ENCODE results near the gene HOXA7.

HOXA7 gene

GRCh38 chr7:27159266-27160144, 3.0 kb upstream of the HOXA7 start:
- no peak for DNase-seq (ENCODE audit: low spot score)

DNA sequence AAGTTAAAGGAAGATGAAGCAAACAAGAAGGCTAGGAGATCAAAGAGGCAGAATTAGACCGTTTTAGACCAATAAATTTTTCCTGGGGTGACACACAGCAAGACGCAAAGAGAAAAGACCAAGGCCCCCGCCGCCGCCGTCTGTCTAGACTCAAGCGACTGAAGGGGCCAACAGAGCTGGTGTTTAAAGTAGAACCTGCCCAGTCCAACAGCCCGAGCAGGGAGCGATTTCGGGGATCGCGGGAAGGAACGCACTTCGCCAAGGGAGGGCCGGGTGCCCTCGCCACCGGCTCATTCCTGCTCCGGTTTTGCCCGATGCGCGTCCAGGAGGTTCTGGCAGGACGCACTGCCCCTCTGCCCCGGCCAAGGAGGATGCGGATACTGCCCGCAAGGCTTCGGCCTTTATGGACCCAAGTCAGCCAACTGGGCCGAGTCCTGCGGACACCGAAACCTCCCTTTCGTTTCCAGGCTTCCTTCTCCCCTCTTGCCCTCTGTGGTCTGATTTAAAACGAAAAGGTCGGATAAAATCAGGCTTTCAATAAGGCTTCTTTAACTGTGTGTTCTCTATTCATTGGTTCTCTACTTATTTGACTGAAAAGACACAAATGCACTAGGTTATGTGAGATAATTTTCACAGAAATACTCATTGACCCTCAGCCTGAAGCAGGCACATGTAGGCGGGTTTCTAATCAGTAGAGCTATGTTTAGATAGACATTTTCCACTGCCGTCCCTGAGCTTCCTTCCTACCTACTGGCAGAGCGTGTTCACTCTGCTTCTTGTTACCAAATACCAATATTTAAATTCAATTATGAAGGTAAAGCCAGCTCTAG, 2.2 kb upstream of the HOXA7 start:
- no peak for DNase-seq (ENCODE audit: low spot score)

GRCh38 chr7:27157702-27158431, 1.4 kb upstream of the HOXA7 start:
- DNase-seq (ENCODE audit: low spot score) = no peak

- DNase-seq (ENCODE audit: low spot score) = no peak
Measured at GRCh38 chr7:27156916-27157701, 634 bp upstream of the HOXA7 start.

DNA sequence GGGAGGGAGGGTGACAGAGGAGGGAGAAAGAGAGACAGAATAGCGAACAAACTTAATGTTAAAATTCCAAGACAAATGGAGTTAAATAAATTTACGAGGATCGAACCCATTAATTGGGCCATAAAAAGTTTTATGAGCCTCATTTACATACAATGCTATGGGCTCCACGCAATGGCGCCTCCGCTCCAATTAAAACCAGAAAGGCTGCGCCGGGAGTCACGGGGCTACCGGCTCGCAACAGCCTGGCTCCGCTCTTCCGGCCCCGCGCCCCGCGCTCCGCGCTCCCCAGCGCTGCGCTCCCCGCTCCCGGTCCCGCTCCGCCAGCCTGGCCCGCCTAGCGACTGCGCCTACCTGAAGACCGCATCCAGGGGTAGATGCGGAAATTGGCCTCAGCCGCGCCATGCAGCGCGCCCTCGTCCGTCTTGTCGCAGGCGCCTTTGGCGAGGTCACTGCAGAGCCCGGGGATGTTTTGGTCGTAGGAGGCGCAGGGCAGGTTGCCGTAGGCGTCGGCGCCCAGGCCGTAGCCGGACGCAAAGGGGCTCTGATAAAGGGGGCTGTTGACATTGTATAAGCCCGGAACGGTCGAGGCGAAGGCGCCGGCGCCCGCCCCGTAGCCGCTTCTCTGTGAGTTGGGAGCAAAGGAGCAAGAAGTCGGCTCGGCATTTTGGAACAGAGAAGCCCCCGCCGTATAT, 513 bp downstream of the HOXA7 start:
- no peak for DNase-seq (ENCODE audit: low spot score)

- no peak for DNase-seq (ENCODE audit: low spot score)
Measured at GRCh38 chr7:27154901-27155815, 1.3 kb downstream of the HOXA7 start.

DNA sequence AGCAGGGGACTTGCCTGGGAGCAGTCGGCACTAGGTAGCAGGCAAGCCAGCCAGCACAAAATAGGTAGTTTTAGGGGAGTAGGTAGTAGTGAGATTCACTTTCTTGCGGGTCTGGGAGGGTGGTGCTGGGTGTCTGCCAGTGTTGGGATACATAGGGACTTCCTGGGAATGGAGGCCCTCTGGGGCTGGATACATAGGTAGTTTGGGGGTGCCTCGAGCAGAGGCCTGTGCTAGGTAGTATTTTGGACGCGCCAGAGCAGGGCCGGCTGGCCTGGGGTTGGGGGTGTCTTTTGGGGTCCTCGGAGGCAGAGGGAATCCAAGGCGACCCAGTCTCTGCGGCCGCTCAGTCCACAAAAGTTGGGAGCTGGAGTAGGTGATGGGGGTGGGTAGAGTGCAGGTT, 2.1 kb downstream of the HOXA7 start:
- no peak for DNase-seq (ENCODE audit: low spot score)

- no peak for DNase-seq (ENCODE audit: low spot score)
Measured at GRCh38 chr7:27153526-27153925, 2.9 kb downstream of the HOXA7 start.

- no peak for DNase-seq (ENCODE audit: low spot score)
Measured at GRCh38 chr7:27152816-27153442, 3.5 kb downstream of the HOXA7 start.

DNA sequence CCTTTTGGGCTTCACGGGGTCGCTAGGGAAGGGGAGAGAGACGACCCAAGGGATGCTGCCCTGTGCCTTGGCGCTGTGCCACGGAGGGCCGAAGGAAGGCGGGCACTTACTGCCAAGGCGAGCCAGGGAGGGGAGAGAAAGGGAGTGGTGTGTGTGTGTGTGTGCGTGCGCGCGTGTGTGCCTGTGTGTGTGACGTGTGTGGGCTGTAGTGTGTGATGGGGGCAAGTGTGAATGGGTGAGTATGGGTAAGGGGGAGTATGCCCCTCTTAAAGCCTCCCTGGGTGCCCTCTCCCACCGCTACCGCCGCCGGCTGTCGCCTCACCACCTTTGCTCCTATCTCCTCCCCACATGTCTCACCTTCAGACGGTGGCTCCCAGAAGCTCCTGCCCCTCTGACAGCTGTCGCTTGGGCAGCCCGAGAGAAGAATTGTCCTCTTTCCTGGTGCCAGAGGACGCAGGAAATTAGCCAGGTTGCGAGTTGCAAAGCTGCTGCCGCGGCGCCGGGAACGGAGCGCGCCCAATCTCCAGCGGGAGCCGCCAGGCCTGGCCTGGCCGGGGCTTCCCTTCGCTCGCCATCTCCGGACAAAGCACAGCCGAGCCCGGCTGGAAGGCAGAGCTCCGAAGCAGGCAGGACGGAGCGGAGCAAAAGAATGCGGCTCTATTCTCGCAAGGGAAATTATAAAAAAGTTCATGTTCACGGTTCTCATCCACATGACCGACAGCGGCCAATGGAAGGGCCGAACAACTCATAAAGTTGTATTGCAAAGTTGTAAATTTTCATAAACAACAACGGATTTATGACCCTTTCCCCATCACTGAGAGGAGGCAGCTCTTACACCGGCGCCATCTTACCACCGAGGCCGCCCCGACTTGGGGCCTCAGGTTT, 4.3 kb downstream of the HOXA7 start, which contains the start of gene HOXA3:
Gene HOXA3, minus strand, starts transcription at position 653 of the 885 bp plus-strand sequence. CDS start 41,943 bp downstream, outside the sequence.
- no peak for DNase-seq (ENCODE audit: low spot score)

DNA sequence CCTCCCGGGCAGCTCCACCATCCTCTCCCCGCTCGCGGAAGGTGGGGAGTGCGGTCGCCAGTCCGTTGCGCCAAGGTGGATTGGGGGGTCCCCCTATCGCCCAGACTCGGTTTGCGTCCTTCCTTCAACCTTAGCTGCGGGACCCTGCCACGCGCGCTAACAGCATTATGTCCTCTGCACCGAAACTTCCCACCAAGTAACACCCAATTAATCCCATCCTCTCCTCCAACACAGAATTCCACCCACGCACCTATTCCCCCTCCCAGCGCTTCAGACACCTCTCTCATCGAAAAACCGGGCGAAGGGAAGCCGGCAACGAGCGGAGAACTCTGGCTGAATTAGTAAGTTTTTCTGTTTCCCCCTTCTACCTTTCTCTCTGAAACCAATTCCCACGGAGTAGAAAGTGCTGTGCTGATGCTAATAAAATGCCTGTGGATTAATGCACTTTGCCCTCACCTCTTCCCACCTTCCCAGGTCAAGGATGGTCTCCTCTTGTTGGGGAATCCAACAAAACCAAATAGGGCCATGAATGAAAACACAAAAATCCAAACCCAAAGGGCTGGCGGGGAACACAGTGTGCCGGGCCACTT, 5.0 kb downstream of the HOXA7 start:
- no peak for DNase-seq (ENCODE audit: low spot score)

DNA sequence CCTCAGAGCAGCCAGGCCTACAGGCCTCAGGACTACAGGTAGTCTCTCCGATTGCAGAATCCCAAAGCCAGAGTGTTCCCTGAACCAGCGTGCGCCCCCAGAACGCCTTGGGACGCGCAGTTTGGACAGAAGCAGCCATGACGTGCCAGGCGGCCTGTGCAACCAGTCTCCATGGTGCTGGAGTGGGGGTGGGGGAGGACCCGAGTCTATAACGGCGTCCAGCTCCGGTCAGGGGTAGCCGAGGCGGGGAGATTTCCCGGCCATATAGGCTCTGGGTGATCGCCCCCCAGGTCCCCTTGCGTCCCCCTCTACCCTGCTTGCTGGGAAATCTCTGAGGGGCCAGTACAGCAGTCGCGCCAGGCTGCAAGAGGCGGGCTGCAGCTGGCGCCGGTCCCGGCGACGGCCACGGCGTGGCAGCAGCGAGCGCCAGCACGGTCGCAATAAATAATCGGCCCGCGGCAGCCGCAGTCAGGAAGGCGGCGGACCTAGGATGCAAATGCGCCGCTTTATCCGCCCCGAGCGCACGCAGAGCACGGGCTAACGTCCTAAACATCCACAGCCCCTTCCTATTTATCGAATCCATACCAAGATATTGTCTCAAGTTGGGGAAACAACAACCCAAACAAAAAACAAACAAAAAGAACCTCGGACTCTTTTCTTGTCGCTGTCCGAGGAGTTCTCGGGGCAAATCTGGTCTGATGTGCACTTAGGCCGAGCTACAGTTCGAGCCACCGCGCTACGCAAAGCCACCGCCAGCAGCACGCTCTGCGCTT, 5.7 kb downstream of the HOXA7 start:
- DNase-seq (ENCODE audit: low spot score) = peak; percentile 37

- no peak for DNase-seq (ENCODE audit: low spot score)
Measured at GRCh38 chr7:27149842-27150567, 6.5 kb downstream of the HOXA7 start.

DNA sequence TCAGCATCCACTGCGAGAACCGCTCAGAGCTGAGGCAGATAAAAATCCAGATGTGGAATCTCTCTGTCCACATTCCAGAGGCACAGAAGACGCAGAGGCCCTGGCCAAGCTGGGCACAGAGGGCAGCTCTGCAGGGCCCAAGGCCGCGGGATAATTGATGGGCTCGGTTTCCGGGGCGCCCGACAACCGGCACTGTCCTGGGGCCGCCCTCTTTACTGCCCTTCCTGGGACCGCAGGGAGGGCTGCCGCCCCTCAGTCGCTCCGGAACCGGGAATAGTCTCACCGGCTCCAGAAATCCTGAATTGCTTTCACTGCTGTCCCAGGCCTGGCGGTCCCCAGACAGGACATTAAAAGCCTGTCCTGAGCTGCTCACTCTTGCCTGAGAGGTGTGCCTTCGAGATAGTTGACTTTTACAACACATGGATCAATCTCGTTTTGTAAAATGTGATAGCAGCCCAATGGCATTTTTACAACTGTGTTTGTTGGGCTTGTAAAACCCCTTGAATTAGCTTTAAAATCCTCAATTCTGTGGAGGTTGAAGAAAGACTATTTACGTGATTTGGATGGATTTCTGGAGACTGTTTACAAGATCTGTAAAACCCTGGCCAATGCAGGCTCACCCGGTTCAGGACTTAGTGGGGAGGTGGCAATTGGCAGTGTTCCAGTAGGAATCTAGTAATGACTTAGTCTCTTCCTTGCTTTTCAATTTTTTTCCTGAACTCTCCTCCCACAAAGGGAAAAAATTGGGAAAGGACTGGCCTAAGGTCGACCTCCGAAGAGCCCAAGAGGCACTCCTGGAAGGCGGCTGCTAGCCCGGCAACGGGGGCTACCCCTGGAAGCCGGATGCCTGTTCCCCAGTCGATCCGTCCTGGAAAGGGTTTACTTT, 7.5 kb downstream of the HOXA7 start:
- DNase-seq (ENCODE audit: low spot score) = no peak

GRCh38 chr7:27148031-27148755, 8.3 kb downstream of the HOXA7 start:
- no peak for DNase-seq (ENCODE audit: low spot score)

Measured in globus pallidus (tissue), 1 donor.